ENCODE measurements around the gene PPIP5K2. TPM values are rescaled to one million over a fixed set of nuclear protein-coding genes. Genes with fewer than 3 reads are reported as not detected.
"Not testable (repeated sequence)": the region's sequence is repeated elsewhere in the genome, so short reads cannot be mapped to it uniquely, and the experiment has no call there.

PPIP5K2 gene
- total RNA-seq, 1 experiment from 2014 or later: 44.8 TPM

DNA sequence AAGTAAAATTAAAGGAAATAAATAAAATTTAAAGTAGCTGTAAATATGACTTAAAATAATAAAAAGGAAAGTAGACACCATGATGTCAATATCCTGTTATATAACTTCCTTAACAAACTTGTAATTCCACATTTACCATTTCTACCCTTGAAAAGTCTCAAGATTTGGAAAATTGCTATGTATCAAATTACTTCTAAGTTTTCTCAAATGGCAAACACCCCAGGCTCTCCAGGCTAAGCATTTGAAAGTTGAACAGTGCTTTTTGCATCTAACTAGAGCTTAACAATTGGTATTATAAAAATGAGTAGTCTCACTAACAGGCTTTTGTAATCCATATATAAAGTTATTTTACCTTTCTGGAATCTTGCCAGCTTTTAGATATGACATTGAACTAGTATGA is 97.0 kb downstream of the PPIP5K2 start:
- Mint-ChIP-seq H3K4me1 (ENCODE audit: low read depth, unreplicated experiment) (no peaks in the 10 kb centered on the region), H3K36me3 (ENCODE audit: insufficient read depth, unreplicated experiment) (no peaks in the 10 kb centered on the region), H3K9me3 (ENCODE audit: unreplicated experiment) (no peaks in the 10 kb centered on the region), H3K27ac (ENCODE audit: unreplicated experiment) (no peak overlapping the region), H3K27me3 (ENCODE audit: insufficient read depth, unreplicated experiment) (no peaks in the 10 kb centered on the region), H3K4me3 (ENCODE audit: unreplicated experiment) (no peak overlapping the region)
- intact Hi-C loops (cut with micrococcal nuclease; ENCODE audit: unreplicated experiment): no loop called here
- BruUV-seq (replicated peaks): no TSS peak
- POLR2A ChIA-PET: no interaction called here
- TF ChIP-seq, protein P1, sequence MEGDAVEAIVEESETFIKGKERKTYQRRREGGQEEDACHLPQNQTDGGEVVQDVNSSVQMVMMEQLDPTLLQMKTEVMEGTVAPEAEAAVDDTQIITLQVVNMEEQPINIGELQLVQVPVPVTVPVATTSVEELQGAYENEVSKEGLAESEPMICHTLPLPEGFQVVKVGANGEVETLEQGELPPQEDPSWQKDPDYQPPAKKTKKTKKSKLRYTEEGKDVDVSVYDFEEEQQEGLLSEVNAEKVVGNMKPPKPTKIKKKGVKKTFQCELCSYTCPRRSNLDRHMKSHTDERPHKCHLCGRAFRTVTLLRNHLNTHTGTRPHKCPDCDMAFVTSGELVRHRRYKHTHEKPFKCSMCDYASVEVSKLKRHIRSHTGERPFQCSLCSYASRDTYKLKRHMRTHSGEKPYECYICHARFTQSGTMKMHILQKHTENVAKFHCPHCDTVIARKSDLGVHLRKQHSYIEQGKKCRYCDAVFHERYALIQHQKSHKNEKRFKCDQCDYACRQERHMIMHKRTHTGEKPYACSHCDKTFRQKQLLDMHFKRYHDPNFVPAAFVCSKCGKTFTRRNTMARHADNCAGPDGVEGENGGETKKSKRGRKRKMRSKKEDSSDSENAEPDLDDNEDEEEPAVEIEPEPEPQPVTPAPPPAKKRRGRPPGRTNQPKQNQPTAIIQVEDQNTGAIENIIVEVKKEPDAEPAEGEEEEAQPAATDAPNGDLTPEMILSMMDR (IDR thresholded peaks at IDR 0.05; ENCODE audit: insufficient read depth in 1 of 2, low read depth in 1 of 2, low read length in 1 of 2, severe bottlenecking in 1 of 2, unreplicated experiment in 1 of 2): no peak
- CTCF ChIA-PET: interaction anchor here (1.2 kb wide), 1 partner anchor 258 kb away, joined by 3 read pairs; no protein-coding TSS in a partner anchor
- DNase-seq: no peak
- Histone ChIP-seq H3K4me3 (ENCODE audit: low read depth, low read length) (no peak overlapping the region), H3K4me1 (no peaks in the 10 kb centered on the region), H3K36me3 (ENCODE audit: control insufficient read depth, insufficient read depth, low read length) (no peaks in the 10 kb centered on the region), H3K9me3 (no peaks in the 10 kb centered on the region), H3K27me3 (replicated peaks; ENCODE audit: control insufficient read depth, insufficient read depth, low read length) (no peaks in the 10 kb centered on the region)

DNA sequence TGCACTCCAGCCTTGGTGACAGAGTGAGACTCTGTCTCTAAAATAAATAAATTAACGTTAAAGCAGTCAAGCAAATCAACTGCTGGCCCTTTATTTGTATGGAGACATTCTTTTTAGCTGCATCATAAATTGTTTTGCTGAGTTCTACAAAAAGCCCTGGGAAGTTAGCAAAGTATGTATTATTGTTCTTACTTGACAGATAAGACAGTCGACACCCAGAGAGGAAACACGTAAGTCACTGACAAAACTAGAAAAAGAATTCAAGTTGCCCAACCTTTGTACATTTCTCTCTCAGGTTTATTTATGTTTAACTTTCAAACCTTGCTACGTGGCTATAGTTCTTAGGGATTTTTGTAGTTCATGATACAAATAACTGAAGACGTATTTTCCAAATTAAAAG is 98.1 kb downstream of the PPIP5K2 start:
- H3K9me3 ChIP-seq: no peaks in the 10 kb centered on the region
- Mint-ChIP-seq H3K36me3 (ENCODE audit: insufficient read depth, unreplicated experiment) (no peaks in the 10 kb centered on the region), H3K27ac (ENCODE audit: unreplicated experiment) (no peak overlapping the region), H3K9me3 (ENCODE audit: unreplicated experiment) (no peaks in the 10 kb centered on the region), H3K4me1 (ENCODE audit: low read depth, unreplicated experiment) (no peaks in the 10 kb centered on the region), H3K27me3 (ENCODE audit: insufficient read depth, unreplicated experiment) (no peaks in the 10 kb centered on the region), H3K4me3 (ENCODE audit: unreplicated experiment) (no peak overlapping the region)
- no peaks in the 10 kb centered on the region for H3K4me1 ChIP-seq
- H3K4me3 ChIP-seq (ENCODE audit: low read depth, low read length): no peak overlapping the region
- CTCF ChIA-PET: no interaction called here
- TF ChIP-seq, protein P1 (IDR thresholded peaks at IDR 0.05; ENCODE audit: insufficient read depth in 1 of 2, low read depth in 1 of 2, low read length in 1 of 2, severe bottlenecking in 1 of 2, unreplicated experiment in 1 of 2): no peak
- H3K27me3 ChIP-seq (replicated peaks; ENCODE audit: control insufficient read depth, insufficient read depth, low read length): no peaks in the 10 kb centered on the region
- intact Hi-C loops (cut with micrococcal nuclease; ENCODE audit: unreplicated experiment): no loop called here
- POLR2A ChIA-PET: interaction anchor here (0.6 kb wide), 1 partner anchor 84 kb away, joined by 4 read pairs; no protein-coding TSS in a partner anchor
- BruUV-seq (replicated peaks): no TSS peak
- DNase-seq: no peak
- no peaks in the 10 kb centered on the region for H3K36me3 ChIP-seq (ENCODE audit: control insufficient read depth, insufficient read depth, low read length)

DNA sequence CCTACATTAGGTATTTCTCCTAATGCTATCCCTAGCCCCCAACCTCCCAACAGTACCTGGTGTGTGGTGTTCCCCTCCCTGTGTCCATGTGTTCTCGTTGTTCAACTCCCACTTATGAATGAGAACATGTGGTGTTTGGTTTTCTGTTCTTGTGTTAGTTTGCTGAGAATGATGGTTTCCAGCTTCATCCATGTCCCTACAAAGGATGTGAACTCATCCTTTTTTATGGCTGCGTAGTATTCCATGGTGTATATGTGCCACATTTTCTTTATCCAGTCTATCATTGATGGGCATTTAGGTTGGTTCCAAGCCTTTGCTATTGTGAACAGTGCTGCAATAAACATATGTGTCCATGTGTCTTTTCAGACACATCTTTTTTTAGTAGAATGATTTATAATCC is 99.0 kb downstream of the PPIP5K2 start:
- H3K4me1 ChIP-seq; H3K36me3 Mint-ChIP-seq (ENCODE audit: insufficient read depth, unreplicated experiment); H3K27ac Mint-ChIP-seq (ENCODE audit: unreplicated experiment); DNase-seq; H3K9me3 ChIP-seq; BruUV-seq (replicated peaks); H3K4me1 Mint-ChIP-seq (ENCODE audit: low read depth, unreplicated experiment); H3K27me3 ChIP-seq (replicated peaks; ENCODE audit: control insufficient read depth, insufficient read depth, low read length); intact Hi-C loops (cut with micrococcal nuclease; ENCODE audit: unreplicated experiment); H3K9me3 Mint-ChIP-seq (ENCODE audit: unreplicated experiment); CTCF ChIA-PET; H3K27me3 Mint-ChIP-seq (ENCODE audit: insufficient read depth, unreplicated experiment); H3K4me3 ChIP-seq (ENCODE audit: low read depth, low read length); H3K36me3 ChIP-seq (ENCODE audit: control insufficient read depth, insufficient read depth, low read length); POLR2A ChIA-PET; H3K4me3 Mint-ChIP-seq (ENCODE audit: unreplicated experiment): not testable (repeated sequence)
